ENCODE data around the gene F13A1.

- TF ChIP-seq POLR2A (IDR thresholded peaks at IDR 0.05), result no peak
- TF ChIP-seq CTCF (IDR thresholded peaks at IDR 0.05), result no peak
Measured at GRCh38 chr6:6357530-6357929, 37.1 kb upstream of the F13A1 start.

Data from uterus (tissue), 2 donors.